Stomach smooth muscle (tissue), 2 donors: ENCODE data around the gene TNNT2.

ENCODE experiments used
- H3K27ac ChIP-seq: one replicate; pipeline ENCODE4 v1.7.0; 2013; ENCODE audit warnings: mild to moderate bottlenecking, low read length, inconsistent platforms
- H3K27me3 ChIP-seq, 2 donors: one replicate each; pipeline ENCODE4 v1.7.0; 2013; ENCODE audit warnings: low read length in 2 of 2; ENCODE audit not compliant: insufficient read depth in 2 of 2, control insufficient read depth in 1 of 2
- H3K36me3 ChIP-seq, 2 donors: one replicate each; pipeline ENCODE4 v1.7.0; 2013; ENCODE audit warnings: low read length in 2 of 2; ENCODE audit not compliant: control insufficient read depth in 2 of 2, insufficient read depth in 2 of 2
- H3K4me1 ChIP-seq: one replicate; pipeline ENCODE4 v1.7.0; 2013; ENCODE audit warnings: low read length; ENCODE audit not compliant: control insufficient read depth, insufficient read depth
- H3K4me3 ChIP-seq, 2 donors: one replicate each; pipeline ENCODE4 v1.7.0; 2013; ENCODE audit warnings: low read length in 2 of 2
- H3K9ac ChIP-seq, 2 donors: one replicate each; pipeline ENCODE4 v1.7.0; 2013; ENCODE audit warnings: low read length in 2 of 2, mild to moderate bottlenecking in 1 of 2
- H3K9me3 ChIP-seq, 2 donors: one replicate each; pipeline ENCODE4 v1.7.0; 2013; ENCODE audit warnings: low read length in 2 of 2; ENCODE audit not compliant: control insufficient read depth in 2 of 2
- donor health status: healthy.
- donor health status: Pancreatic carcinoma.

Gene TNNT2

GRCh38 chr1:201403359-201403758 lies 25.9 kb upstream of the TNNT2 start:
- Histone ChIP-seq H3K27ac (no peak overlapping the region), H3K4me3 (no peak overlapping the region), H3K4me1 (peaks cover 8% of the 10 kb centered on the region), H3K9ac (no peak overlapping the region), H3K27me3 (peaks cover 27 to 28% of the 10 kb centered on the region in 2 donors), H3K9me3 (no peaks in the 10 kb centered on the region), H3K36me3 (no peaks in the 10 kb centered on the region)

- Histone ChIP-seq H3K4me3 (no peak overlapping the region), H3K9me3 (no peaks in the 10 kb centered on the region), H3K27ac (no peak overlapping the region), H3K36me3 (no peaks in the 10 kb centered on the region), H3K27me3 (peaks cover 32 to 39% of the 10 kb centered on the region in 2 donors), H3K4me1 (peaks cover 8% of the 10 kb centered on the region), H3K9ac (no peak overlapping the region)
Measured at GRCh38 chr1:201401700-201402099, 24.2 kb upstream of the TNNT2 start.

GRCh38 chr1:201400852-201401230 lies 23.4 kb upstream of the TNNT2 start:
- Histone ChIP-seq H3K4me1 (peaks cover 8% of the 10 kb centered on the region), H3K27ac (no peak overlapping the region), H3K4me3 (no peak overlapping the region), H3K9me3 (no peaks in the 10 kb centered on the region), H3K27me3 (peaks cover 32 to 39% of the 10 kb centered on the region in 2 donors), H3K9ac (no peak overlapping the region), H3K36me3 (no peaks in the 10 kb centered on the region)

- H3K36me3 ChIP-seq, result no peaks in the 10 kb centered on the region
- no peak overlapping the region for H3K4me3 ChIP-seq
- peaks cover 8% of the 10 kb centered on the region for H3K4me1 ChIP-seq
- H3K27ac ChIP-seq, result no peak overlapping the region
- no peak overlapping the region for H3K9ac ChIP-seq
- H3K9me3 ChIP-seq, result no peaks in the 10 kb centered on the region
- peaks cover 32 to 39% of the 10 kb centered on the region in 2 donors for H3K27me3 ChIP-seq
Measured at GRCh38 chr1:201400212-201400851, 22.9 kb upstream of the TNNT2 start.

GRCh38 chr1:201399352-201400126 lies 22.1 kb upstream of the TNNT2 start:
- H3K27ac ChIP-seq, result no peak overlapping the region
- peaks cover 8% of the 10 kb centered on the region for H3K4me1 ChIP-seq
- H3K9me3 ChIP-seq, result no peaks in the 10 kb centered on the region
- H3K4me3 ChIP-seq, result no peak overlapping the region
- no peaks in the 10 kb centered on the region for H3K36me3 ChIP-seq
- H3K27me3 ChIP-seq, result peaks cover 32 to 39% of the 10 kb centered on the region in 2 donors
- no peak overlapping the region for H3K9ac ChIP-seq

GRCh38 chr1:201399018-201399351 lies 21.5 kb upstream of the TNNT2 start, which contains the start of gene LAD1:
TSS of gene LAD1 (minus strand) at chr1:201399324. CDS start at chr1:201399306, 18 bp downstream.
- H3K9ac ChIP-seq, result no peak within 1 kb of the TSS
- no peak within 1 kb of the TSS for H3K27ac ChIP-seq
- H3K27me3 ChIP-seq, result peaks cover 33 to 39% of the 10 kb centered on the region in 2 donors
- H3K36me3 ChIP-seq, result no peaks in the 10 kb centered on the region
- H3K4me1 ChIP-seq, result peaks cover 8% of the 10 kb centered on the region
- H3K4me3 ChIP-seq, result no peak within 1 kb of the TSS
- H3K9me3 ChIP-seq, result no peaks in the 10 kb centered on the region

GRCh38 chr1:201397675-201398074 lies 20.2 kb upstream of the TNNT2 start:
- H3K36me3 ChIP-seq, result no peaks in the 10 kb centered on the region
- H3K4me3 ChIP-seq, result no peak overlapping the region
- H3K4me1 ChIP-seq, result peaks cover 8% of the 10 kb centered on the region
- H3K27me3 ChIP-seq, result peaks cover 30 to 39% of the 10 kb centered on the region in 2 donors
- H3K9me3 ChIP-seq, result no peaks in the 10 kb centered on the region
- H3K9ac ChIP-seq, result no peak overlapping the region
- no peak overlapping the region for H3K27ac ChIP-seq

GRCh38 chr1:201396861-201397464 lies 19.5 kb upstream of the TNNT2 start:
- H3K27ac ChIP-seq, result no peak overlapping the region
- H3K36me3 ChIP-seq, result no peaks in the 10 kb centered on the region
- no peaks in the 10 kb centered on the region for H3K9me3 ChIP-seq
- peaks cover 8% of the 10 kb centered on the region for H3K4me1 ChIP-seq
- H3K27me3 ChIP-seq, result peaks cover 28 to 39% of the 10 kb centered on the region in 2 donors
- H3K9ac ChIP-seq, result no peak overlapping the region
- H3K4me3 ChIP-seq, result no peak overlapping the region

- peaks cover 29 to 36% of the 10 kb centered on the region in 2 donors for H3K27me3 ChIP-seq
- H3K4me3 ChIP-seq, result no peak overlapping the region
- H3K9ac ChIP-seq, result no peak overlapping the region
- no peaks in the 10 kb centered on the region for H3K9me3 ChIP-seq
- no peaks in the 10 kb centered on the region for H3K36me3 ChIP-seq
- peaks cover 8% of the 10 kb centered on the region for H3K4me1 ChIP-seq
- no peak overlapping the region for H3K27ac ChIP-seq
Measured at GRCh38 chr1:201395936-201396335, 18.5 kb upstream of the TNNT2 start.

GRCh38 chr1:201394591-201394990 lies 17.1 kb upstream of the TNNT2 start:
- H3K9ac ChIP-seq, result no peak overlapping the region
- H3K27ac ChIP-seq, result no peak overlapping the region
- H3K9me3 ChIP-seq, result no peaks in the 10 kb centered on the region

More at GRCh38 chr1:201394591-201394990, 17.1 kb upstream of the TNNT2 start:
- Histone ChIP-seq H3K36me3 (no peaks in the 10 kb centered on the region), H3K4me1 (peaks cover 7% of the 10 kb centered on the region), H3K27me3 (peaks cover 16 to 24% of the 10 kb centered on the region in 2 donors), H3K4me3 (no peak overlapping the region)
